DMS114 treated with DMSO at 0.1 percent for 48 hours (cell line): ENCODE results near the gene SLC29A4.

Source experiments
- DNase-seq: peaks from one replicate; lab custom pipeline; 2025; ENCODE audit not compliant: unreplicated experiment; lab: John Stamatoyannopoulos, UW

SLC29A4 gene

DNA sequence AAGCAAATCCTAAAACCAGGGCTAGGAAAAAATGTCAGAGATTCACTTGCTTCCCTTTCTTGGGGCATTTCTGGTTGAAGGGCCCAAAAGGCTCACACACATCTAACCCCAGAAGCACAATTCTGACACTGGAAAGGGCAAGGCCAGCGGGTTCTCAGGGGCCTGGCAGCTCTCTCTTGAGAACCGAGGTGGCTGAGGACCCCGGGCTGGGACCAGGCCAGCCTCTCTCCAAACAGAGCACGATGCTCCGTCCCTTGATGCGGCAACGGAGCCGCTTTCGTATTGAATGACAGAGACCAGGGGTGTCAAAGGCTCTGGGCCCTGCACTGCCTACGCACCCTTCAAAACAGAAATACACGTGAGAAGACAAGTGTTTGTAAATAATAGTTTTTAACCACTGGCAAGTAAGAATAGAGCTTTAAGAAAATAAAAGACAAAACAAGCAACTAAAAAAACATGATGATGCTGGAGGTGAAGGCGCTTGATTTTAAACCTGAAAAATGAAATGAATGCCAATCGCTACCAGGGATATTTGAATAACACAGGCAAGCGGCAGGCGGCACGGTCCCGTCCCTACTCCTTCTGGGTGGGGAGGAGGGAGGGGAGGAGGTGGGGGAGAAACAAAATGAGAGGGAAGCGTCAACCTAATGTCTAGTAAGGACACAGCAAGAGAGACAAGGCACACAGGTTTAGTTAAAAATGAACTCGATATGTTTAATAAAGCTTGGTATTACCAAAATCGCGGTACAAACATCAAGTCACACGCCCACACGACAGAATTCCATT, 68.0 kb downstream of the SLC29A4 start:
- DNase-seq, result no peak

- no peak for DNase-seq
Observed at GRCh38 chr7:5351507-5352265, 68.9 kb downstream of the SLC29A4 start.

- DNase-seq, result no peak
Observed at GRCh38 chr7:5352440-5353010, 69.8 kb downstream of the SLC29A4 start.

GRCh38 chr7:5354460-5355232, 71.9 kb downstream of the SLC29A4 start:
- no peak for DNase-seq
